ENCODE measurements around the gene MANF. TPM values are rescaled to one million over a fixed set of nuclear protein-coding genes. Genes with fewer than 3 reads are reported as not detected.

MANF gene
- total RNA-seq, 3 donors from 2014 or later (not counting 1 experiment from before 2014, with no cell fraction given): 51.7 to 58.6 (median 58.3) TPM

GRCh38 chr3:51391566-51392354 is 6.7 kb downstream of the MANF start:
- intact Hi-C loops (cut with micrococcal nuclease): loop anchor here (1.0 to 2.0 kb wide), 3 partner anchors 109 to 775 kb away; partner anchors contain the start of genes DCAF1 and MAPKAPK3
- peak; percentile 4 to 8 (median 6) for ATAC-seq

DNA sequence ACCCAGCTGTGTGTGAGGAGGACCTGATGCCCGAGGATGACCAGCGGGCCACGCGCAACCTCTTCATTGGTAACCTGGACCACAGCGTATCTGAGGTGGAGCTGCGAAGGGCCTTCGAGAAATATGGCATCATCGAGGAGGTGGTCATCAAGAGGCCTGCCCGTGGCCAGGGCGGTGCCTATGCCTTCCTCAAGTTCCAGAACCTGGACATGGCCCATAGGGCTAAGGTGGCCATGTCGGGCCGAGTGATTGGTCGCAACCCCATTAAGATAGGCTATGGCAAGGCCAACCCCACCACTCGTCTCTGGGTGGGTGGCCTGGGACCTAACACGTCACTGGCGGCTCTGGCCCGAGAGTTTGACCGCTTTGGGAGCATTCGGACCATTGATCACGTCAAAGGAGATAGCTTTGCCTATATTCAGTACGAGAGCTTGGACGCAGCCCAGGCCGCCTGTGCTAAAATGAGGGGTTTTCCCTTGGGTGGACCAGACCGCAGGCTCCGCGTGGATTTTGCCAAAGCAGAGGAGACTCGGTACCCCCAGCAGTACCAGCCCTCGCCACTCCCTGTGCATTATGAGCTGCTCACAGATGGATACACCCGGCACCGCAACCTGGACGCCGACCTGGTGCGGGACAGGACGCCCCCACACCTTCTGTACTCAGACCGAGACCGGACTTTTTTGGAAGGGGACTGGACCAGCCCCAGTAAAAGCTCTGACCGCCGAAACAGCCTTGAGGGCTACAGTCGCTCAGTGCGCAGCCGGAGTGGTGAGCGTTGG is 7.5 kb downstream of the MANF start:
- TF ChIP-seq CTCF (IDR thresholded peaks at IDR 0.05): no peak
- Histone ChIP-seq H3K9me3 (ENCODE audit: control insufficient read depth, insufficient read depth, low read length) (no peaks in the 10 kb centered on the region), H3K36me3 (ENCODE audit: control insufficient read depth, insufficient read depth, low read length) (peaks cover 68% of the 10 kb centered on the region), H3K27me3 (ENCODE audit: control insufficient read depth, insufficient read depth, low read length) (no peaks in the 10 kb centered on the region), H3K4me3 (ENCODE audit: low read length) (no peak overlapping the region), H3K4me1 (ENCODE audit: control insufficient read depth, insufficient read depth, low read length) (peaks cover 59% of the 10 kb centered on the region), H3K27ac (ENCODE audit: low read length) (no peak overlapping the region)
- Mint-ChIP-seq H3K4me3 (peak overlapping the region; percentile 81), H3K4me1 (peaks cover 31 to 54% of the 10 kb centered on the region in 2 donors), H3K27ac (peak overlapping the region; percentile 81 to 82), H3K9me3 (no peaks in the 10 kb centered on the region), H3K27me3 (ENCODE audit: low read depth in 2 of 2) (no peaks in the 10 kb centered on the region), H3K36me3 (peaks cover 6% of the 10 kb centered on the region)
- DNase-seq: no peak
- ATAC-seq: no peak
- intact Hi-C loops (cut with micrococcal nuclease): no loop called here
- WGBS (ENCODE audit: insufficient coverage): 97% methylated on average over 42 of the region's 42 CpGs

More at GRCh38 chr3:51391566-51392354, 6.7 kb downstream of the MANF start:
- Mint-ChIP-seq H3K4me3 (peak overlapping the region; percentile 81), H3K36me3 (peaks cover 6% of the 10 kb centered on the region), H3K27me3 (ENCODE audit: low read depth in 2 of 2) (no peaks in the 10 kb centered on the region), H3K4me1 (peaks cover 33 to 51% of the 10 kb centered on the region in 2 donors), H3K9me3 (no peaks in the 10 kb centered on the region), H3K27ac (peak overlapping the region; percentile 81 to 82)
- H3K4me3 ChIP-seq (ENCODE audit: low read length): peak overlapping the region; percentile 47
- DNase-seq: peak; percentile 50 to 80
- H3K36me3 ChIP-seq (ENCODE audit: control insufficient read depth, insufficient read depth, low read length): peaks cover 63% of the 10 kb centered on the region
- whole genome bisulfite sequencing (ENCODE audit: insufficient coverage): 15% methylated on average over 115 of the region's 115 CpGs
- H3K9me3 ChIP-seq (ENCODE audit: control insufficient read depth, insufficient read depth, low read length): no peaks in the 10 kb centered on the region
- H3K4me1 ChIP-seq (ENCODE audit: control insufficient read depth, insufficient read depth, low read length): peaks cover 64% of the 10 kb centered on the region
- TF ChIP-seq CTCF (IDR thresholded peaks at IDR 0.05): no peak
- H3K27ac ChIP-seq (ENCODE audit: low read length): peak overlapping the region; percentile 77
- H3K27me3 ChIP-seq (ENCODE audit: control insufficient read depth, insufficient read depth, low read length): no peaks in the 10 kb centered on the region

DNA sequence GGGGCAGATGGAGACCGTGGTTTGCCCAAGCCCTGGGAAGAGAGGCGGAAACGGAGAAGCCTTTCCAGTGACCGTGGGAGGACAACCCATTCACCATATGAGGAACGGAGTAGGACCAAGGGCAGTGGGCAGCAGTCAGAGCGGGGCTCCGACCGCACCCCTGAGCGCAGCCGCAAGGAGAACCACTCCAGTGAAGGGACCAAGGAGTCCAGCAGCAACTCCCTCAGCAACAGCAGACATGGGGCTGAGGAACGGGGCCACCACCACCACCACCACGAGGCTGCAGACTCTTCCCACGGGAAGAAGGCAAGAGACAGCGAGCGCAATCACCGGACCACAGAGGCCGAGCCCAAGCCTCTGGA is 8.0 kb downstream of the MANF start:
- H3K27me3 ChIP-seq (ENCODE audit: control insufficient read depth, insufficient read depth, low read length): no peaks in the 10 kb centered on the region
- intact Hi-C loops (cut with micrococcal nuclease): no loop called here
- Mint-ChIP-seq H3K4me3 (peak overlapping the region; percentile 25), H3K9me3 (no peaks in the 10 kb centered on the region), H3K36me3 (peaks cover 6% of the 10 kb centered on the region), H3K27me3 (ENCODE audit: low read depth in 2 of 2) (no peaks in the 10 kb centered on the region), H3K4me1 (peaks cover 25 to 50% of the 10 kb centered on the region in 2 donors), H3K27ac (peak overlapping the region; percentile 48 to 82)
- H3K36me3 ChIP-seq (ENCODE audit: control insufficient read depth, insufficient read depth, low read length): peaks cover 65% of the 10 kb centered on the region
- ATAC-seq (no peak), DNase-seq (no peak)
- H3K27ac ChIP-seq (ENCODE audit: low read length): no peak overlapping the region
- TF ChIP-seq CTCF (IDR thresholded peaks at IDR 0.05): no peak
- H3K9me3 ChIP-seq (ENCODE audit: control insufficient read depth, insufficient read depth, low read length): no peaks in the 10 kb centered on the region
- H3K4me1 ChIP-seq (ENCODE audit: control insufficient read depth, insufficient read depth, low read length): peaks cover 53% of the 10 kb centered on the region
- no peak overlapping the region for H3K4me3 ChIP-seq (ENCODE audit: low read length)
- WGBS (ENCODE audit: insufficient coverage): 96% methylated on average over 17 of the region's 17 CpGs

Measured in natural killer cell (primary cell).